BJ (cell line): ENCODE measurements around the gene SLC6A3. TPM values are rescaled to one million over a fixed set of nuclear protein-coding genes. Genes with fewer than 3 reads are reported as not detected.

Experiments used
- CTCF ChIA-PET: fragments of 350-600 bp; formaldehyde crosslinking; extraction: SDS; loops from one replicate; lab custom pipeline; 2021; ENCODE audit warnings: antibody characterized with exemption, inconsistent platforms; lab: Yijun Ruan, JAX
- POLR2A ChIA-PET: fragments of 300-600 bp; sonication (Branson Sonifier 250); formaldehyde crosslinking; extraction: SDS; loops from one replicate; lab custom pipeline; 2021; ENCODE audit warnings: antibody characterized with exemption; lab: Charles Lee
- DNase-seq: peaks from one replicate; pipeline ENCODE4 v3.0.0-alpha.2; 2011; ENCODE audit warnings: low read depth
- H3K27me3 ChIP-seq: 2 replicates; pipeline ENCODE4 v1.6.0; 2011; ENCODE audit warnings: low read length; ENCODE audit not compliant: control insufficient read depth, insufficient read depth
- H3K36me3 ChIP-seq: 2 replicates; pipeline ENCODE4 v1.5.1; 2011; ENCODE audit warnings: low read length; ENCODE audit not compliant: control insufficient read depth, insufficient read depth
- H3K4me3 ChIP-seq: 2 replicates; pipeline ENCODE4 v1.5.1; 2011; ENCODE audit warnings: low read depth, mild to moderate bottlenecking, control low read depth, low read length
- polyA plus RNA-seq: library from polyadenylated mRNA; depleted of rRNA; stranded (reverse); fragments of >200 nt; gene quantifications from 2 replicates; pipeline ENCODE4 v1.2.3, GENCODE V29; 2011
- TF ChIP-seq, protein P1 (sequence below): IDR thresholded peaks from 2 replicates; pipeline ENCODE4 v1.5.1; 2011; ENCODE audit warnings: low read depth, mild to moderate bottlenecking, control low read depth, inconsistent platforms, low read length, moderate library complexity; ENCODE audit not compliant: insufficient read depth

Gene SLC6A3
- polyA plus RNA-seq, 1 experiment = not detected

DNA sequence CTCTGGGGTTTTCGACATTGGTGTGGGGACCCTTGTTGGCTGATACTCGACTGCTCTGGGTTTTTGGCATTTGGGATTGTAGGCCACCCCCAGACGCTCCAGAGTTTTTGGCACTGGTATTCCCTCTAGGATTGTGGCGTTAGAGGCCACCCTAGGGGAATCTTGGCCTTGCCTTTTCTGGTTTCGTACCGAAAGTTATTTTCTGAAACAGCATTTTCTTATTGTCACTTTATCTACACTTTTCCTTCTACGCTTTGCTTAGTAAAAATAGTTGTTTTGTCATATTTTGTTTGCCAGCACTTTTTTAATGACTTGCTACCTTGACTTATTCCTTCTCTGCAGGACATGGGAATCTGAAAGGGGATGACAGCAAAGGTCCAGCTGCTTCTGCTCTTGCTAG, 75.2 kb downstream of the SLC6A3 start:
- no peak for DNase-seq
- CTCF ChIA-PET = interaction anchor here (2.1 to 2.9 kb wide), 2 partner anchors 10 to 275 kb away, joined by 8 read pairs; no protein-coding TSS in a partner anchor
- peaks cover 1% of the 10 kb centered on the region; the same call in 1 of the 2 replicates for H3K27me3 ChIP-seq
- TF ChIP-seq, protein P1, sequence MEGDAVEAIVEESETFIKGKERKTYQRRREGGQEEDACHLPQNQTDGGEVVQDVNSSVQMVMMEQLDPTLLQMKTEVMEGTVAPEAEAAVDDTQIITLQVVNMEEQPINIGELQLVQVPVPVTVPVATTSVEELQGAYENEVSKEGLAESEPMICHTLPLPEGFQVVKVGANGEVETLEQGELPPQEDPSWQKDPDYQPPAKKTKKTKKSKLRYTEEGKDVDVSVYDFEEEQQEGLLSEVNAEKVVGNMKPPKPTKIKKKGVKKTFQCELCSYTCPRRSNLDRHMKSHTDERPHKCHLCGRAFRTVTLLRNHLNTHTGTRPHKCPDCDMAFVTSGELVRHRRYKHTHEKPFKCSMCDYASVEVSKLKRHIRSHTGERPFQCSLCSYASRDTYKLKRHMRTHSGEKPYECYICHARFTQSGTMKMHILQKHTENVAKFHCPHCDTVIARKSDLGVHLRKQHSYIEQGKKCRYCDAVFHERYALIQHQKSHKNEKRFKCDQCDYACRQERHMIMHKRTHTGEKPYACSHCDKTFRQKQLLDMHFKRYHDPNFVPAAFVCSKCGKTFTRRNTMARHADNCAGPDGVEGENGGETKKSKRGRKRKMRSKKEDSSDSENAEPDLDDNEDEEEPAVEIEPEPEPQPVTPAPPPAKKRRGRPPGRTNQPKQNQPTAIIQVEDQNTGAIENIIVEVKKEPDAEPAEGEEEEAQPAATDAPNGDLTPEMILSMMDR = no peak
- H3K4me3 ChIP-seq = no peak overlapping the region
- H3K36me3 ChIP-seq = no peaks in the 10 kb centered on the region
- POLR2A ChIA-PET = no interaction called here

DNA sequence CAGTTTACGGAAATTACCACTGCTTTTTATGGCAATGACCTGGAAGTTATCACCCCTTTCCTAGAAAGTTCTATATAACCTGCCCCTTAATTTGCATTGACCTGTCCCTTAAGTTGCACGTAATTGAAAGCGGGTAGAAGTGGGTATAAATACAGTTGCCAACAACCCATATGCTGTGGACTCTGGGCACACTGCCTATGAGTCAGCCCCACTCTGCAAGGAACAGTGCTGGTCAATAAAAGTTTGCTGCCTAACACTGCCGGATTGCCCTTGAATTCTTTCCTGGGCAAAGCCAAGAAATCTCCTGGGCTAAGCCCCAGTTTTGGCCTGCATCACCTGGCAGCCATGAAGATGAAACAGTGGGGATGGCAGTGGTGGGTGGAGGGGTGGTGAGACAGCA, 76.5 kb downstream of the SLC6A3 start:
- H3K4me3 ChIP-seq = no peak overlapping the region
- H3K27me3 ChIP-seq = peaks cover 1% of the 10 kb centered on the region; the same call in 1 of the 2 replicates
- POLR2A ChIA-PET = no interaction called here
- DNase-seq = no peak
- CTCF ChIA-PET = no interaction called here
- no peaks in the 10 kb centered on the region for H3K36me3 ChIP-seq
- TF ChIP-seq, protein P1 = no peak

DNA sequence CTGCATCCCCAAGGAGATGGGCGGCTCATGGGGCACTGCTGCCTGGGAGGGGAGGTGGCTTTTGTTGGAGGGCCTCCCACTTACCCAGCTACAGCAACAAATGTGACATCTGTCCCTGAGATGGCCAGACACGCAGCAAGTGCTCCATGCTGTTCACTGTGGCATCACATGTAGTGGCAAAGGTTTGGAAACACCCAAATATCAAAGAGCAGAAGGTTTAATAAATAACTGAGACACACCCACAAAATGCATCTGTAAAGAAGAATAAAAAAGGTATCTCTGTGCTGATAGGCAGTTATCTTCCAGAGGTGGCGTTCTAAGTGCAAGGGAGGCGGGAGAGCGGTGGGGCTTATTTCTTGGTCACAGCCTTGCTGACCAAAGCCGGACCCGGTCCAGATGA, 77.0 kb downstream of the SLC6A3 start:
- ChIA-PET POLR2A (interaction anchor here (0.6 kb wide), 1 partner anchor 38 kb away, joined by 3 read pairs; no protein-coding TSS in a partner anchor), CTCF (no interaction called here)
- TF ChIP-seq, protein P1 = no peak
- DNase-seq = no peak
- Histone ChIP-seq H3K27me3 (peaks cover 1% of the 10 kb centered on the region; the same call in 1 of the 2 replicates), H3K36me3 (no peaks in the 10 kb centered on the region), H3K4me3 (no peak overlapping the region)

DNA sequence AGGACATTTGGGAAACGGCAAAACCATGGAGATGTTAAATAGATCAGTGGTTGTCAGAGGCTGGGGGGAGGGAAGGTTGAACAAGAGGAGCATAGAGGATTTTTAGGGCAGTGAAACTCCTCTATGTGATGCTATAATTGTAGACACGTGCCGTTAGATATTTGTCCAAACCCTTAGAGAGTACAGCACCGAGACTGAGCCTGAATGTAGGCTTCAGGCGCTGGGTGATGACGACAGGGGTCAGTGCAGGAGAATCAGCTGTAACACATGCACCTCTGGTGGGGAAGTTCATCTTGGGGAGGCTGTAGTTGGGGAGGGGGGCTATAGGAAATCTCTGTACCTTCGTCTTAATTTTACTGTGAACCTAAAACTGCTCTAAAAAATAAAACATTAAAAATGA, 78.1 kb downstream of the SLC6A3 start:
- no peak for DNase-seq
- TF ChIP-seq, protein P1 = no peak
- H3K27me3 ChIP-seq = peaks cover 3% of the 10 kb centered on the region; the same call in 1 of the 2 replicates
- ChIA-PET POLR2A (no interaction called here), CTCF (no interaction called here)
- H3K36me3 ChIP-seq = no peaks in the 10 kb centered on the region
- H3K4me3 ChIP-seq = no peak overlapping the region

DNA sequence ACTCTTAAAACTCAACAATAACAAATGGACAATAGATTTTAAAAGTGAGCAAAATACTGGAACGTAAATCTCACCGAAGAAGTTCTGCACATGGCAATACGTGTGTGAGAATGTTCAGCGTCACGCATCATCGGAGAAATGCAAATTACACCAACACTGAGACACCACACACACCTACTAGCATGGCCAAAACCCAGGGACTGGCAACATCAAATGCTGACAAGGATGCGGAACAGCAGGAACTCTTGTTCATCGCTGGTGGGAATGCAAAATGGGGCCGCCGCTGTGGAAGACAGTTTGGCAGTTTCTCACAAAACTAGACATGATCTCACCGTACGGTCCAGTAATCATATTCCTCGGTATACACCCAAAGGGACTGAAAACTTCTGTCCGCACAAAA, 78.7 kb downstream of the SLC6A3 start:
- DNase-seq = no peak
- ChIA-PET POLR2A (no interaction called here), CTCF (no interaction called here)
- H3K36me3 ChIP-seq = no peaks in the 10 kb centered on the region
- H3K27me3 ChIP-seq = peaks cover 3% of the 10 kb centered on the region; the same call in 1 of the 2 replicates
- TF ChIP-seq, protein P1 = no peak
- H3K4me3 ChIP-seq = no peak overlapping the region
